Suppressor macrophage (primary cell): ENCODE measurements around the gene MAGEA4.
"Not testable (repeated sequence)": the region's sequence is repeated elsewhere in the genome, so short reads cannot be mapped to it uniquely, and the experiment has no call there.

ENCODE experiments used
- DNase-seq, 4 experiments: peaks; one replicate each; pipeline ENCODE4 v3.0.0-alpha.2; 2020 to 2022
- total RNA-seq, 17 experiments: gene quantifications; one replicate each; lab custom pipeline; 2026; ENCODE audit warnings: mixed read lengths in 6 of 17, inconsistent platforms in 3 of 17; lab: John Stamatoyannopoulos, UW

MAGEA4 gene
- total RNA-seq: 0 to 0.88 (median 0) reads per million in 17 experiments

GRCh38 chrX:151912780-151913179, at the start of gene MAGEA4:
Gene MAGEA4 (plus strand): TSS chrX:151912889. CDS start chrX:151923665, 10,776 bp downstream.
- DNase-seq: no peak

DNA sequence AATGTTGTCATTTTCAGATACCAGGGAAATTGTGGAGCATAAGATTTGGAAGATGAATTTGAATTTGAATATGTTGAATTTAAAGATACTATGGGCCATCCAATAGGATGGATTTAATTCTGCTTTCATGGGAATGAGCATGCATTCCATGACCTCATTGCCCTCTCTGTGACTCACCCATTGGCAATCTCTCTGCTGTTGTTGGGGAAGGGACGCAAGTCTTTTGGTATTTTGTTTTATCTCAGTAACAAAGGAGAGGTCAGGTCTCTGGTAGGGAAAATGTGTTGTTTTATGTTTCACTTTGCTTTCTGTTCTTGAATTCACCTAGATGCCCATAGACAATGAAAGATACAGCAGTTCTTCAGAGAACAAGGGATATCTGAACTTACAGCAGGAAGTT, 42.1 kb upstream of the MAGEA4 start:
- DNase-seq: no peak

DNA sequence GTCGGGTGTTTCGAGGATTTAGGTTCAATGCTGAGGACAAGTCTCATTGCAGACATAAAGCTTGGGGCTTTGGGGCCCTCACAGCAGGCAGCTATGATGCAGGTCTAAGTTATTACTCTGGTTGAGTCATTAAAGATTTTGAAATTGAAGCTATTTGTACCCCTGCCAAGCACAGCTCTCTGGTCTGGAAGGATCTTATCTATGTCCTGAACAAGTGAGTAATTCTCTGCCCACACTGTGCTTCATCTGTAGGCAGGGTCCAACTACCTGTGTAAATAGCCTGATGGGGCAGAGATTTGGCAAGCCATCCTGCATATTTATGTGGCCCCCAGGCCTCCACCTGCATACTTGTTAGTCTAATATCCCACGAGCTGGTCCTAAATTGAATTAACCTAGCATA, 41.4 kb upstream of the MAGEA4 start:
- no peak for DNase-seq

- no peak for DNase-seq
Measured at GRCh38 chrX:151873096-151873495, 39.6 kb upstream of the MAGEA4 start.

DNA sequence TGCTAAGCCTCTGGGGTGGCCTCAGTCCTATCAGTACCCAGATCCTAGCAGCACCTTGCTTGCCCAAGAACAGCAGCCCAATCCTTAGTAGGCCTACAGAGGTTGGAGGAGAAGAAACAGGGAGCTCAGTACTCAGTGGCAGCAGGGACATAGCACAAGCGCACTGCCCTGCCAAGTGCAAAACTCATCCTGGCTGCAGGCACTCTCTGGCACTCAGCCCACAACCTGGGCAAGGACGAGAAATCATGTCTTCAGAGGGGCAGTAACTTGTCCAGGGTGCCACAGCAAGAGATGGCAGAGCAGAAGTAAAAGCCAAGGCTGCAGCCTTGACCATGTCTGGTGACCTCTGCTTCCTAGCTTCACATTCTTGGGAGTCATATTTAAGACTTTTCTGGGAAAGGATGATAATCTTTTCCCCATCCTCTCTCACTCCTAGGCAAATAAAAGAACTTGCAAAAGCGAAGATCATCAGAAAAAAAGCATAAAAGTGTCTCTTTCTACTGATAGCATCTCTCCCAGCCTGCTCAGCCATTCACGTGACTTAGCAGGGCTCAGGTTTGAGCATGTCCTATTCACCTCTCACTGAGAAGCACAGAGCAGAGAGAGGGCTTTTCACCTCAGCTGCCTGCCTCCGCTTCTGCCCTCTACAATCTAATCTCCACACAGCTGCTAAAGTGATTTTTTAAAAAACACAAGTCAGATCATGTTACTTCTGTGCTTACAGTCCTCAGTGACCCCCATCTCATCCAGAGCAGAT, 37.2 kb upstream of the MAGEA4 start:
- DNase-seq: no peak

DNA sequence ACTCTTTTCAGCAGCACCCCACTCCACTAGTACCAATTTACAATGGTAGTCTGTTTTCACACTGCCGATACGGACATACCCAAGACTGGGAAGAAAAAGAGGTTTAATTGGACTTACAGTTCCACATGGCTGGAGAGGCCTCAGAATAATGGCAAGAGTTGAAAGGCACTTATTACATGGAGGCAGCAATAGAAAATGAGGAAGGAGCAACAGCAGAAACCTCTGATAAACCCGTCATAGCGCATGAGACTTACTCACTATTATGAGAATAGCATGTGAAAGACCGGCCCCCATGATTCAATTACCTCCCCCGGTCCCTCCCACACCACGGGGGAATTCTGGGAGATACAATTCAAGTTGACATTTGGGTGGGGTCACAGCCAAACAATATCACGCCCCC, 34.1 kb upstream of the MAGEA4 start:
- DNase-seq: no peak

DNA sequence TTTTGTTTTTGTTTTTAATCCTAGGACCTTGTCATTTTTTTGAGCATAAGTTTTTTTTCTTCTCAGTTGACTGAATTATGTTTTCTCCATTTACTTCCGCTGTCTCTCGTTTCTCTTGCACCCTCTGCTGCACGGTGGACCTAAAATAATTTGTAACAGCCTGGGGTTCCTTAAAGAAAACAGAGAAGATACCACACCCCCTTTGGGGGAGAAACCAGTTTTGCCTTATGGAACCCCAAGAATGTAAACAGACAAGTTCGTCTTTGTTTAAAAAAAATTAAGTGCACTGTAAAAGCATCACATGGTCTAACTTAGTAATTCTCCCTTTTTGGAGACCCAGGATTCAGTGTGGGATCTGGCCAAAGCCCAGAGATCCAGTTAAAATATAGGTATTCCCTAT, 32.8 kb upstream of the MAGEA4 start:
- DNase-seq: no peak

- DNase-seq: no peak
Measured at GRCh38 chrX:151880895-151881294, 31.8 kb upstream of the MAGEA4 start.

DNA sequence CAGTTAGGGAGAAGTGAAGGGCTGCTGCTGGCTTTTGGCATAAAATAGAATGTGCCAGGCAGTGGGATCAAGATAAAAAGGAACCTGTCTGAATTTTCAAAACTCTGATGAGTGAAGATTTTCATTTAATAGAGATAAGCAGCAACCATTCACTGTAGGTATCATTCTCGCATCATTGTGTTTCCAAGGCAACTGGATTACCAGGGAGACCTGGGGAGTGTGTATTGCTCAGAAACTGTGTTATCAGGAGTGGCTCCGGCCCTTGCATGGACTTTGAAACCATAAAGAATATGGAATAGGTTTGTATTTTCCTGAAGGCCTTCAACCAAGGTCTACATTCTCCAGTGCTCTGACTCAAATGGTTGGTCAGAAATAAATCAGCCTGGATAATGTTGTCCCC, 23.3 kb upstream of the MAGEA4 start:
- DNase-seq: no peak

DNA sequence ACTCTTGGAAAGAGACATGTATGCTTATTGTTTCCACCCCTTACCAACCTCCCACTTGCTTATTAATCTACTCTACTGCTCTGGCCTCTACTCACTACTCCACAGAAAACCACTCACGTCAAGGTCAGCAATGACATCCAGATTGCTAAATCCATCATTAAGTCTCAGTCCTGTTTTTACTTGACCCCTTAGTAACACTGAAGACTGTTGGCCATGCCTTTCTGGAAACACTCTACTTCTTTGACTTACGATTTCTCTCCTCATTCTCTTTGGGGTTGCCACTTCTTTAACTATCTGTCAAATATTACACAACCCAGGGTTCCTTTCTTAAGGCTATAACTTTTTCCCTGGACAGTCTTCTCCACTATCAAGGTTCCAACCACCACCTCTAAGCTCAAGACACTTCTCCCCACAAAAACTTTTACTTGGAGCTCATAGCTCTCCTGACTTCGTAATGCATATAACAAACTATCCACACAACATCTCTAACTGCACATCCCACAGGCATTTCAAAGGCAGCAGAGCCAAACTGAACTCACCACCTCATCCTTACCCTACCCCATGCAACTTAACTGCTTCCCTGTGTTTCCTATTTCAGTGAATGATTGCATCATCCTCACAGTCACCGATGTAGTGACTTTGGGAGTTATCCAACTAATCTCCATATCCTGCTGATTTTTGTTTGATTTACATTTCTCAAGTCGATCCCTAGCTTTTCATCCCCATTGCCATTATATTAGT, 15.8 kb upstream of the MAGEA4 start:
- no peak for DNase-seq

- no peak for DNase-seq
Measured at GRCh38 chrX:151899622-151900021, 13.1 kb upstream of the MAGEA4 start.

DNA sequence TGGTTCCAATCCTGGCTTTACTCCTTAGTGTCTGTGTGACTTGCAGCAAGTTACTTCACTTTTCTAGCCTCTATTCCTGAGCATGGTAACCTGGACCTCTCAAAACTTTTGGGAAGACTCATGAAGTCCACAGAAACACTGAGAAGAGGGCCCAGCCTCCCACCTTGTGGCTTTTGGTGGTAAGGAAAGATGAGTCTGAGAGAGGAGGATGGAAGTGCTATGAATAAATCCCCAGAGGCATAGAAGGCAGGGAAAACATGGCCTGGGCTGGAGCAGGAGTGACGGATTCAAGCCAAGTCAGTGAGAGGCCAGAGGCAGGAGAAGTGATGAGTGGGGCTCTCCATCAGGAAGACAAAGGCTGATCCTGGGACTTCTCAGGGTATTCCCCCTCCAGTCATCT, 10.9 kb upstream of the MAGEA4 start:
- no peak for DNase-seq

GRCh38 chrX:151902813-151903591, 9.7 kb upstream of the MAGEA4 start:
- no peak for DNase-seq

DNA sequence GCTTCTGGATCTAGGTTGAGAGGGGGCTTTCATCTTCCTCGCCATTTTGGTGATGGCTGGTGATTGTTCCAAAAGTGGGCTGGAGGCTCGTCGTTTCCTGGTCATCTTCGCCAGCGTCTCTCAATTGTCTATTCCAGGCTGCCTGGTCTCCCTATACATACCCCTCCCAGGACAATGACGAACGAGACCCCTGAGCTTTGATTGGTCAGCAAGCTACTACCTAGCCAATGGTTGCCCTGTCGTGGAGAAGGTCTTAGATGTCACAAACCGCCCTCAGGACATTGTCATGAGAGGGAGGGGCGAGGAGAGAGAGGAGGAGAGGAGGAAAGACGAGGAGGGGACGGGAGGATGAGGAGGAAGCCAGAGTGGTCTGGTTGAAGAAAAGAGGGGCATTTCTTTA, 7.7 kb upstream of the MAGEA4 start:
- DNase-seq: no peak

- DNase-seq: no peak
Measured at GRCh38 chrX:151912221-151912620, 468 bp upstream of the MAGEA4 start.

DNA sequence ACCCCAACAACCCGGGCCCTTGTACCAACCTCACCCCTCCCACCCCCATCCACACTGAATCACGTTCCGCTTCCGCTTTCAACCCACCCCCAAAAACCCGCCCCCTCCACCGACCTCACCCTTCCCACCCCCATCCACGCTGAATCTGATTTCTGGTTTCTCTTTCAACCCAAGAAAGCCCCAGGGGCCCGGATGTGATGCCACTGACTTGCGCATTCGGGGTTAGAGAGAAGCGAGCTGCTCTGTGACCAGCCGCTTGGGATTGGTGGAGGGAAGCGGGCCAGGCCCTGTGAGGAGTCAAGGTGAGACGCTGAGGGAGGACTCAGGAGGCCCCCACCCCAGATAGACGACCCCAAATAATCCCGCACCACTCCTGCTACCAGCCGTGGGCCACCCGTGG, 6.0 kb downstream of the MAGEA4 start:
- not testable (repeated sequence) for DNase-seq

GRCh38 chrX:151919610-151920009, 6.9 kb downstream of the MAGEA4 start:
- DNase-seq: no peak

GRCh38 chrX:151920101-151920500, 7.4 kb downstream of the MAGEA4 start:
- DNase-seq: no peak

DNA sequence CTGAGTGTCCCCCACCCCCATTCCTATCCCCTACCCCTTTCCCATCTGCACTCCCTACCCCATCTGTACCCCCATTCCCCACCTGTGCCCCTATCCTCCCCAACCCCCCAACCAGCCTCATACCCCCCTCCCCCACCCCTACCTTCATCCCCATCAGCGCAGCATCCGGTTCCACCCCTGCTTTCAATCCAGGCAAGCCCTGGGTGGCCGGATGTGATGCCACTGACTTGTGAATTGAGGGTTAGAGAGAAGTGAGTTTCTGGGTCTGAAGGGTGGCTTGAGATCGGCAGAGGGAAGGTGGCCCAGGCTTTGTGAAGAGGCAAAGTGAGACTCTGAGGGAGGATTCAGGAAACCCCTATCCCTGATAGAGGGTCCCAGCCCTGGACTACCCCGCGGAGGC, 7.8 kb downstream of the MAGEA4 start:
- DNase-seq: no peak

DNA sequence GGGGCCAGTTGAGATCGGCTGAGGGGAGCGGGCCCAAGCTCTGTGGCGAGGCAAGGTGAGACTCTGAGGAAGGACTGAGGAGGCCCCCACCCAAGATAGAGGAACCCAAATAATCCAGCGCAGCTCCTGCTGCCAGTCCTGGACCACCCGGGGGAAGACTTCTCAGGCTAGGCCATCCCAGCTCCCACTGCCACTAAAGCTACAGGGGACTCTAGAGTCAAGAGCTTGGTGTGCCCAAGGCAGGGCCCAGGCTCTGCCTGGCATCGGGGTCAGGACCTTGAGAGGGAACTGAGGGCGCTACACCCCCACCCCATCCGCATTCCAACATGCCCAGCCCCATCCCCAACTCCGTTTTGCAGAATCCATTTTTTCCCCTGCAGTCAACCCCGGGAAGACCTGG, 8.6 kb downstream of the MAGEA4 start:
- no peak for DNase-seq

GRCh38 chrX:151921866-151922265, 9.2 kb downstream of the MAGEA4 start:
- no peak for DNase-seq

GRCh38 chrX:151922692-151923091, 10.0 kb downstream of the MAGEA4 start:
- DNase-seq: no peak

- DNase-seq: no peak
Measured at GRCh38 chrX:151923648-151924047, 11.0 kb downstream of the MAGEA4 start.
